Activated CD8-positive, alpha-beta memory T cell treated with anti-CD3 and anti-CD28 coated beads for 4 hours (primary cell): Measurements from ENCODE around the gene NCOA1.
"Not testable (repeated sequence)": the region's sequence is repeated elsewhere in the genome, so short reads cannot be mapped to it uniquely, and the experiment has no call there.

Experiments
- DNase-seq, 2 donors: peaks; one replicate each; pipeline ENCODE4 v3.0.0-alpha.2; 2020; ENCODE audit warnings: low read depth in 2 of 2

The NCOA1 gene

DNA sequence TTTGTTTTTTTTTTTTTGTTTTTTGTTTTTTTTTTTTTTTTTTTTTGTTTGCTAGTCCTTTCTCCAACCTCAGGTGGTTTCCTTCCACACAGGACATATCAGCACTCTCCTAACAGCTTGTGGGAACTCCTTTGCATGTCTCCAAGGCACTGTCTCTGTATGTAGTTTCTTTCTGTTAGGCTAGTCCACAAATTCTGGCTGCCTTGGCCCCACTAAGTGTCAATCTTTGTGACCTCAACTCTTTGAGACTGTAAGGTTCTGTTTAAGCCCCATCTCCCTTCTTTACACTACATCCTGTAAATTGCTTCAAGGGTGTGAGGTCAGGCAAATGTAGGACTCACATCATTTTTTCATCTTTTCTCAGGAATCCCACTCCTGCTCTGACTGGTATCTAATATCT is 85.1 kb downstream of the NCOA1 start:
- no peak for DNase-seq

DNA sequence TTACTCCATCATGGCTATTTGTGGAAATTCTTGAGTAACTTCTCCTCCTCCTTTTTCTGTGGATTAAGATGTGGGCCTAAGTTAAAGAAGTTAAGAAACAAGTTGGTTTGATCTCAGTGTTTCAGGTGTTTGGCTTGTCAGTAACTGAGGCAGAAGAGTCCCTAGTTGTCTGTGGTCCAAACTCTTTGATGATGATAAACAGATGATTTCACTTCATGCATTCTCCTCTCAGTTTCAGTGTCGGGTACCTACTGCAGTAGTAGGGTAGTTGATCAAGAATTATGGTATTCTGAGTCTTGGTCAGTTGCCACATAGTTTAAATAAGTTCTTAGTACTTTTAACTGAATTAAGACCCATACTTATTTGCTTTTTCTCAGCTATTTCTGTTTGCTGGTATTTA is 85.6 kb downstream of the NCOA1 start:
- no peak for DNase-seq

DNA sequence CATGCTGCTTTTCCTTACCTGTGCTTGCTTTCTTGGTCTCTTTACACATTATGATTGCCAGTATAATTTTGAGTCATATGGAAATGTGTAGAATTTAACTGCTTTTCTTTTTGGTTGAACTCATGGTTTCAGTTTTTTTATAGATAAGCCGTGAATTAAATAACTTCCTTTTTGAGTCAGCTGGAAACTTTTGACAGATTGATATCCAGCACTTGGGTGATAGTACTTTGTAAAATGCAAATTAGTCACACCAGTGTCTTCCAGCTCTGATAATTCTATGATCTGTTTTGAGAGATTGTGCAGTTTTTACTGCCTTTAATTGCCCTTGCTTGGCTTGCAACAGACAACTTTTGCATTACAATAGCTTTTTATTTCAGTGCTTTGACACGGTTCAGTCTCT is 86.4 kb downstream of the NCOA1 start:
- DNase-seq = no peak

DNA sequence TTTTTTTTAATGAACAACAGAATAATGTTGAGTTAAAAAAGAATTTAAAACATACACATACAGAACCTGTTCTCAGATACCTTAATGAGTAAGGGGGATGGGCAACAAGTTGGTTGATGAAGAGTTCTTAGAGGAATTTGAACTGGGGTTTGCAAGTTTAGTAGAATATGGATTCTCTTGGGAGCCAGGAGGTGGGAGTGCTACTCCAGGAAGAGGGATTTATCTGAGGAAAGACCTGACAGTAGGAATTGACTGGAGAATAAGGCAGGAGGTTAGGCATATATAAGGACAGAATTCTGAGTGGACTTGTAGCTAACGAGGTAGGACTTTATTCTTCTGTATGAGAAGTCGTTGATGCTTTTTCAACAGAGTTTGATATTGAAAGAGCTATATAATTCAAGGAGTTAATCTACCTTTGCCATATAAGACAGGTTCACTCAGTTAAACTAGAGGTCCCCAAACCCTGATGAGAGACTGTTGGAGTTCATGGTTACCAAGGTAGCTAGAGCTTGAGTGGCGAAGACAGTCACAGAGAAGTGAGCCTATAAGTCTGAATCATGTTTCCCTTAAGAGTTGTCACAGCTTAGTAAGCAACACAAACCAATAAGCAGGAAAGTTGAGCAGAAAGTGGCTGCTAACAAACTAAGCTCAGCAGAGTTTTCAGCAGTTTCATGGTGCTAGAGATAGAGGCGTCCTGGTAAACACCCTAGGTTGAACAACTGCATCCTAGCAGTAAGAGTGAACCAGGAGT is 88.2 kb downstream of the NCOA1 start:
- no peak for DNase-seq

DNA sequence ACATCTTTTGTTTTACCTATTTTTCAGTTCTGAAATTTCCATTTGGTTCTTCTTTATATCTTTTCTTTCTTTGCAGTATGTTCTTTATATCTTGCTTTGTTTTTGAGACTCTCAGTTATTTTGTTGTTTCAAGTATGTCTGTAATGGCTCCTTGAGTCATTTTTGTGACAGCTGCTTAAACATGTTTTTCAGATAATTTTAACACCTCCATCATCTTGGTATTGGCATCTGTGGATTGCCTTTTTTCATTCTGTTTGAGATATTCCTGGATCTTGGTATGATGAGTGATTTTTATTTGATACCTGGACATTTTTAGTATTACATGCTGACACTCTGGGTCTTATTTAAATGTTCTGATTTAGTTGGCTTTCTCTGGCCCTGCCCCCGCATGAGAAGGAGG is 89.5 kb downstream of the NCOA1 start:
- DNase-seq = no peak

DNA sequence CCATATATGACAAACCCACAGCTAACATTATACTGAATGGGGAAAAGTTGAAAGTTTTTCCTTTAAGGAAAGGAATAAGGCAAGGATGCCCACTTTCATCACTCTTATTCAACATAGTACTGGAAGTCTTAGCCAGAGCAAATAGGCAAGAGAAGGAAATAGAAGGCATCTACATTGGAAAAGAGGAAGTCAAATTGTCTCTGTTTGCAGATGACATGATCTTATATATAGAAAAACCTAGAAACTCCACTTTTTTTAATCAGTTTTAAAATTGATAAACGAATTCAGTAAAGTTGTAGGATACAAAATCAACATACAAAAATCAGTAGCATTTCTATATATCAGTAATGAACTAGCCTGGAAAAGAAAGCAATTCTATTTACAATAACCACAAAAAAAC is 90.9 kb downstream of the NCOA1 start:
- not testable (repeated sequence) for DNase-seq

DNA sequence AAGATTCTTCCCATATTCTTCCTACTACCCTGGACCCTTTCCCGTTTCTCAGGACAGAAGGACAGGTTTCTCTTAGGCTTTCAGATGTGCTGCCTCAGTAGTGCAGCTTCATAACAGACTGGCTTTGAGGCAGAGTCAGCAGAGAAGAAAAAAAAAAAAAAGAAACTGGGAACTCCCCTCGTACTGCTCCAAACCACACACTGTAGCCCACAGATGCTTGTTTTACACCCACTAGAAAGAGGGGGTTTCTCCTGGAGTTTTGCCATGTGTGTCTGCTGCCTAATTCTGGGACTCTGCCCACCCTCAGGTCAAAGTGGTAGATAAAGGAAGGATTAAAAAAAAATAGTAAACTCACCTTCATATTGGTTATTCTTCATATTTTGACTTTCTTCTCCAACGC is 95.9 kb downstream of the NCOA1 start:
- DNase-seq = peak in 1 of 2 donors; percentile 5

DNA sequence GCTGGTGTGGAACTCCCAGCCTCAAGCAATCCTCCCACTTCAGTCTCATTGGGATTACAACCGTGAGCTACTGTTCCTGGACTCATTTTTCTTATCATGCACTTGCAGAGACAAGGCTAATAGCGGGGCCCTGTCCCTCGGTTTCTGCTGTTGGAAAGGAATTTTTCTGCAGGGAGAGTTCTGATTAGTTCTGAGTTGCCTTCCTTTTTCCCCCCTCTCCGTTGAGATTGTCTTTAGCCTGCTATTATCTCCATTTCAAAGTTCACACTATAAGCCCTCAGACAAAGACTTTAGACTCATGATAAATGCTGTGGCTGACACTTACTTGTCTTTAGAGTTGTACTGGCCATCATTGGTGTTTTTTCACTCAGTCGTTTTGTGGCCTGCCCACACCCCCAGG is 97.2 kb downstream of the NCOA1 start:
- DNase-seq = no peak

DNA sequence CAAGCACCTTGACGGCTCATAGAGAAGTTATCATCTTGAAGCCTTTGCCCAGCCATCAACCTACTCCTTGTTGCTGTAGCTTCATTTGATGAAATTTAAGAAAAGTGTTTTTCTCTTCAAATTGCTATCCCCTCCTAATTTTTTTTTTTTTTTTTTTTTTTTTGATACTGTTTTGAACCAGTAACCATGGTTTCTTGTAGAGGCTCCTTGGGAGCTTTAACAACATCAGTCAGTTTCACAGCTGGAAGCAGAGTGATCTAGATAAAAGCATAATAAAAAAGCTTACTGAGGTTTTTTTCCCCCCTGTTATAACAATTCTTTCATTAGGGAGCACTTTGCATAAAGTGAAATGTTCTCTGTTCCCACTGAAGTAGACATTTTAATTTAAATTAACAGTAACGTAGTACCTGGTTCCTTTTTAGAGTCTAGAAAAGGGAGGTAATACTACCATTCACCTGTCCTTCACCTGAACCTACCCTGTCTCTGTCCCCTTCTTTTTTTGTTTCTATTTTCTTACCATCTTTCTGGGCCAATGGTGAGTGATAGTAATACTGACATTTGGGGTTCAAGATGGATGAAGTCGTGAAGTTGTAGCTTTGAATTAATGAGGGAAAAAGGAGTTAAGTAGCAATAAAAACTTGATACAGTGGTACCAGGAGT is 101.5 kb downstream of the NCOA1 start:
- no peak for DNase-seq

DNA sequence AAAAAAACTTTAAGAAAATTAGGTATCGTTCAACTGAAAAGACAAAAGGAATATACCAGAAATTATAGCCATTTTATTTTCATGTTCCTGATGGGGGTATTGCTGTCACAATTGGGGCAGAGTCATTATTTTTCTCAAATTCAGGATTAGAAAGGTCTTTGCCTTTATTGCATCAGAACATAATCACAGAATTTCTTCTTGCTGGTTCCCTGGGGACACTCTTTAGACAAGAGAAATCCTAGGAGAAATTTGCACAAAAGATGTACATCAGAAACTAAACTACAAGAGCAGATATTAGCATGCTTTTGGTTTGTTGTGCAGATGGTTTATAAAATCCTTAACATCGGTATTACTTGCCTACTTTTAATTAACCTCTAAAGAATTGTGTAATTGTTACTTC is 103.2 kb downstream of the NCOA1 start:
- DNase-seq = no peak

DNA sequence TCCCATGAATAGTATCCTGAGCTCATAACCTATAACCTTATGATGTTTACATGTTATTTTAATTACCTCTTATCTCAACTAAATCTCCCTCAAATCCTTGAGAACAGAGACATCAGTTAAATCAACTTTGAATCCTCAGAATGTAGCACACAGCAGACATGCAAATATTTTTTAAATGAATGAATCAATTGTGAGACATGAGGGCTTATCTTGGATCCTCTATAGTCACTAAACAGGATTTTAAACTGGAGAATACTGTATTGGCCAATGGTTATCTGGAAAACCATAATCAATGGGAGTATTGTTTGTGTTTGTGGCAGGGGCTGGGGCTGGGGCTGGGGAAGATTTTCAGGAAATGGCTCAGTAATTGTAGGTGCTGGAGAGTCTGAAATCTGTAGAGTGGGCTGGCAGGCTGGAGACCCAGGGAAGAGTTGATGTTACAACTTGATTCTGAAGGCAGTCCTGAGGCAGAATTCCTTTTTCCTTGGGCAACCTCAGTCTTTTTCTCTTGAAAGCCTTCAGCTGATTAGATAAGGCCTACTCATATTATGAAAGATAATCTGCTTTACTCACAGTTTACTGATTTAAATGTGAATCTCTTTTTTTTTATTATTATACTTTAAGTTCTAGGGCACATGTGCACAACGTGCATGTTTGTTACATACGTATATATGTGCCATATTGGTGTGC is 106.3 kb downstream of the NCOA1 start:
- no peak for DNase-seq

DNA sequence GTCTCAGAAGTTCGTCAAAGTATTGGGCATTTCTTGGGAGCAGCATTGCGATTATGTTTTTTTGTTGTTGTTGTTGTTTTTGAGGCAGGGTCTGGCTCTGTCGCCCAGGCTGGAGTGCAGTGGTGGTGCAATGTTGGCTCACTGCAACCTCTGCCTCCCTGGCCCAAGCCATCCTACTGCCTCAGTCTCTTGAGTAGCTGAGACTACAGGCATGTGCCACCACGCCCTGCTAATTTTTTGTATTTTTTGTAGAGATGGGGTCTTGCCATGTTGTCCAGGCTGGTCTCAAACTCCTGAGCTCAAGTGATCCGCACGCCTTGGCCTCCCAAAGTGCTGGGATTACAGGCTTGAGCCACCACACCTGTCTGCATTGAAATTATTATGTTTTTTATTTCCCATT is 109.1 kb downstream of the NCOA1 start:
- not testable (repeated sequence) for DNase-seq

DNA sequence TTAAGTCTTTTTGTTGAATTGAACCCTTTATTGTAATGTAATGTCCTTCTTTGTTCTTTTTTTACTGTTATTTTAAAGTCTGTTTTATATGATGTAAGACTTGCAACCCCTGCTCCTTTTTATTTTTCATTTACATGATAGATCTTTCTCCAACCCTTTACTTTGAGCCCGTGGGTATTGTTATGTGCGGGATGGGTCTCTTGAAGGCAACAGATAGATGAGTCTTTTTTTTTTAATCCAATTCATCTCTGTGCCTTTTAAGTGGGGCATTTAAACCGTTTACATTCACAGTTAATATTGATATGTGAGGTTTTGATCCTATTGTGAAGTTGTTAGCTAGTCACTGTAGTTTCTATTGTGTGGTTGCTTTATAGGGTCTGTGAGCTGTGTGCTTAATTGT is 120.6 kb downstream of the NCOA1 start:
- DNase-seq = no peak

DNA sequence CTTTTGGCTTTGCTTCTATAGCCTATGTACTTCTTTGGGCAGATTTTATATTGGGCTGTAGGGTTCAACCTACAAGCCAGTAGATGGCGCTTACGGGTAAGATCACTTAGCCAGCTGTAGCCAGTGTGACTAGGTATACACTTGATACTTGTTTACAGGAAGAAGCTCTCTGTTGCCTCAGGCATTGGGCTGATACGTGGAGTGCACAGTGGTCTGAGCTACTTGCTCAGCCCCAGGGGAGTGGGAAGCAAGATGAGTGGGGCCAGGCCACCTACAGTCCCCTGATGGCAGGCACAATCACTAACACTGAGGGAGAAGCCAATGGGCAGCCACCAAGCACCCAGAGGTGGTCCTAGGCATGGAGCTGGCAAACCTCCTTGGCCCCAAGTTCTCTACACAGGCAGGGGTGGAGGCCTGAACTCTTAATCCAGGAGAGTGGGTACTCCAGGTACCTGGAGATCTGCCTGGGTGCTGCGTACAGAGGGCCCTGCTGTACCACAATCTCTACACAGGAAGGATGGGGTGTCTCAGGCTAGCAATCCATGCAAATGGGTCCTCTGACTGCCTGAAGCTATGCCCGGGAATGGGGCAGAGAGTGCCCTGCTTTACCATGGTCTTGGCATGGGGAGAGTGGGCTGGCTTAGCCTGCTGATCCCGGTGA is 122.2 kb downstream of the NCOA1 start:
- DNase-seq = no peak

DNA sequence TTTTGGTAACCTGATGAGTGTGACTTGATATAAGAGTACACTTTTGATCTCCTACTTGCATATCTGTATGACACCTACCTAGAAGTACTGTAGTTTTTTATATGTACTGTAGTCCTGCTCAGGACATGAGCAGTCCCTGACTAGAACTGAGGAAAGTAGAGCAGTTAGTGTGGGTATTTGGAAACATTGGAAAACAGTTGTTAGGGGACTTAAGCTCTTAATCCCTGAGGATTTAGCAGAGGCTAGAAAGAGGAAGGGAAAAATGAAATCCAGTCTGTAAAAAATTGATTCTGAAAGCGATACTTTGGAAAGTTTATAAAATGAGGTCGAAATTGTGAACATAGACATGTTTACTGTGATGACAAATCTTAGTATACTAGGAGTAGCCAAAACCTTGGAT is 125.6 kb downstream of the NCOA1 start:
- no peak for DNase-seq

DNA sequence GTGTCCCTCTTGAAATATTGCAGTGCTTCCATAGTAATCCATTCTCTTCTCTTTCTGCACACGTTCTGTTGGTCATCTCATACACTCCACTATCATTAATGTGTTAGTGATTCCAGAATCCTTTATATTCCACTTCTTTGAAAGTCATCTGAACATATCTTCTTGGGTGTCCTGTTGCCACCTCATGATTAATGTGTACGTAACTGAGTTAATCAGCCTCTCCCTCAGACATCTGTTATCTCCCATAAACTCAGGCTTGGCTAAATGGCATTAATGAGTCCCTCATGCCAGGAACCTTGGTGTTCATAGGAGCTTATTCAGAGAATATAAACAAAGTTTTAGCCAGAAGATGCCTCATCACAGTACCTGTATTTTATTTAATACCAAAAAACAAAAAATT is 126.4 kb downstream of the NCOA1 start:
- no peak for DNase-seq

DNA sequence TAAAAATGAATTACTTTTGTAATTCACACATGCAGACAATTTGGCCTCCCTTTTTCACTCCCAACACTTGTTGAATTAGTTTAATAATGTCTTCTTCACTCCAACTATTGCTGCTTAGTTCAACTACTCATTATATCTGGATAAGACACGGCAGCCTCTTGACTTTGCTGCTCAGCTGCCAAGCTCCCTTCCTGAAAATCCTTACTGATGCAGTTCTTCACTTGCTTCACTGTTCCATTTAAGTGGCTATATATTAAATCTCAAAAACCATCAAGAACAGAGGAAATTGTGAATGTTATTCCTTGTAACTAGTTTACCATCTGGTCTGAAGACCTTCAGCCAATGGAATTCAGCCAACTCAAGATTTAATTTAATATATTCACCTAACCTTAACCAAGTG is 127.1 kb downstream of the NCOA1 start:
- DNase-seq = no peak

DNA sequence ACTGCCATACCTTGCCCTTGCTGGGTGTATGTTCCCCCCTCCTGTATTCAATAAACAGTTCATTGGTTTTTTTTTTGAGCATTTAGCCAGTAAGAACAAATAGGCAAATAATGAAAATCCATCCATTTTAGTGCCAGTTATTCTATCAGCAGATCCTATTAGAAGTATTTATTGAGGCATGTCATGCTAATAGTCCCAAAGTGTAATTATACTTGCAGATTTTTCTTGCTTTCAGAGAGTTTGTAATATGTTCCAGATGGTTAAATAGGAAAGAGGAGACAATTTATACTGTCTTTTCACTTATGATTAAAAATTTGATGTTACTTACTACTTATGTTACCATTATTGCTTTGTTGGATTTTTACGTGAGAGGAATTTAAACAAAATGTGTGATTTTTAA is 127.6 kb downstream of the NCOA1 start:
- DNase-seq = no peak

DNA sequence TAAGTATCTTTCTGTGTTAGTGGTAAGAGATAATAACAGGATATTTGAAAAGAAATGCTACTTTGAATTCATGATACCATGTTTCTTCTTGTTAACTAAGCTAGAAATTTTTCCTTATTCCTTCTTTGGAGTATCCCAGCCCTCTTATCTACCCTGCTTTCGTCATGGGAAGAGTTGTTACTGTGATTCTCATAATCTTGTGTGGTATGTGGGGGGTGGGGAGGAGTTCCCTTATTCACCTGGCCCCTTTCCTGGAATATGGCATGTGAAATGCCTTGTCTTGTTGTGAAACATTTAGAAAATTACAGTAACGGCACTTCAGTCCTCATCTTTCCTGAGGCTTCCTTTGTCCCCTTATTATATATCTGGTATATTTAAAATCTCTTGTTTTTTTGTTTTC is 129.9 kb downstream of the NCOA1 start:
- DNase-seq = no peak

DNA sequence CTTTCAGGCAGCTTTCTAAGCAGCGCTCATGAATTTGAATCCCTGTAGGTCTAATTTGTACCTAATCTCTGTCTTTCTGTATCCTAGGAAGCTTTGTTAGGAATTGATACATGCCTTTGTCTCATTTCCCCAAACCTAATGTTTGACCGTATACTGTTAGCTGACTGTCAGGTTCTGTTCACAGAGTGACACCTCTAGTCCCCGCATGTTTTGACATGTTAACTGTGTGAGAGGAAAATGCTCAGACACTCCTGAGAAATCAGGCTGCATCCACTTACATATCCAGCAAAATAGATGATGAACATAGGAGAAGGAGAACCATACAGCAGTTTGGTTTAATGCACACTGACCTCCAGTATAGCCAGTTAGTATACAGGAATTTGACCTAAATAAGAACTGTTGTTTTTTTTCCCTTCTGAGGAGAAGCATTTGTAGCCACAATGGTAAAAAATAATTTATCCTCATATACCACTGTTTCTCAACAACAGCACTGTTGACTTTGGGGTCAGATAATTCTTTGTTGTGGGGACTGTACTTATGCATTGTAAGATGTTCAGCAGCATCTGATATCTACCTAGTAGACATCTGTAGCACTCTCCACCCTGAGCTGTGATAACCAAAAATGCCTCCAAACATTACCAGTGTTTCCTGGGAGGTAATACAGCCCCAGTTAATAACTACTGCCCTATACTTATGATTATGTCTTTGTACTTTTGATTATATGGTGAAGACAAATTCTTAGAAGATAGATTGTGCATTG is 130.9 kb downstream of the NCOA1 start:
- DNase-seq = no peak

DNA sequence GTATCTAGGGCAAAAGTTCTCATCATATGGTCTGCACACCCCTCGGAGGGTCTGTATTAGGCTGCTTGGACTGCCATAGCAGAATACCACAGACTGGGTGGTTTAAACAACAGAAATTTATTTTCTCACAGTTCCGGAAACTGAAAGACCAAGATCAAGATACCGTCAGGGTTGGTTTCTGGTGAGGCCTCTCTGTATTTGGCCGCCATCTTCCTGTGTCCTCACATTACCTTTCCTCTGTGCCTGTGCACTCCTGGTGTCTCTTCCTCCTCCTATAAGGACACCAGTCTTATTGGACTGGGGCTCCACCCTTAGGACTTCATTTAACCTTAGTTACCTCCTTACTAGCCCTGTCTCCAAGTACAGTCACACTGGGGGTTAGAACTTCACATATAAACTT is 132.5 kb downstream of the NCOA1 start:
- no peak for DNase-seq

DNA sequence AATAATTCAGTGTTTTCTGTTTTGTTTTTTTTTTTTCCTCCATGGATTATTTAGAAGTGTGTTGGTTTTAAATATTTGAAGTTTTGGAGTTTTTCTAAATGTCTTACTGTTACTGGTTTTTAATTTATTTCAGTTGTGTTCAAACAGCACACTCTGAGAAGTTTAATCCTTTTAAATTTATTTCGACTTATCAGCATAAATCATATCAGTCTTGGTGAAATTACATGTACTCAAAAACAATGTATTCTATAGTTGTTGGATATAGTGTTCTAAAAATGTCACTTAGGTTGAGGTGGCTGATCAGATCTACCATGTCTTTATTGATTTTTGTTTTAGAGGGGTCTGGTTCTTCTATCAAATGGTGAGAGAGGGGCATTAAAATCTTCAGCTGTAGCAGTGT is 134.7 kb downstream of the NCOA1 start:
- no peak for DNase-seq
